GM12878 (cell line): ENCODE results near the gene SOST. TPM values are rescaled to one million over a fixed set of nuclear protein-coding genes. Genes with fewer than 3 reads are reported as not detected.

ENCODE experiments used
- ATAC-seq: fragments of 200-7000 bp; cut with Tn5 transposase; 3 replicates; pipeline ENCODE4 v1.9.1; 2020; ENCODE audit warnings: mild to moderate bottlenecking, moderate library complexity
- BruUV-seq: library from RNA; stranded (reverse); fragments of 400-500 nt; replicated peaks from 2 replicates; lab custom pipeline; 2021; lab: Mats Ljungman, UMichigan
- CTCF ChIA-PET: fragments of 300-600 bp; sonication (Branson Sonifier 250); formaldehyde crosslinking; extraction: SDS; loops from one replicate; lab custom pipeline; 2021; ENCODE audit warnings: inconsistent platforms; lab: Yijun Ruan, JAX
- POLR2A ChIA-PET: fragments of 350-600 bp; formaldehyde crosslinking; extraction: SDS; loops from one replicate; lab custom pipeline; 2021; ENCODE audit warnings: inconsistent platforms; lab: Charles Lee
- RAD21 ChIA-PET: fragments of 300-600 bp; sonication (Branson Sonifier 250); formaldehyde crosslinking; loops from one replicate; lab custom pipeline; 2023; ENCODE audit warnings: antibody characterized with exemption; ENCODE audit not compliant: unreplicated experiment; lab: Charles Lee
- SMC1A ChIA-PET: fragments of 300-600 bp; sonication (Branson Sonifier 250); formaldehyde crosslinking; loops from one replicate; lab custom pipeline; 2023; ENCODE audit not compliant: unreplicated experiment, uncharacterized antibody; lab: Charles Lee
- DNase-seq: peaks from one replicate; pipeline ENCODE4 v3.0.0-alpha.2; 2011; ENCODE audit warnings: low read depth, low spot score
- FAIRE-seq: peaks from 3 replicates; lab custom pipeline; 2011; peaks lifted over from hg19 to GRCh38; lab: Jason Lieb, UNC
- H2AFZ ChIP-seq: 2 replicates; pipeline ENCODE4 v1.6.0; 2011; ENCODE audit warnings: low read depth, low read length, control low read depth; ENCODE audit not compliant: control insufficient read depth
- H3K27ac ChIP-seq: 2 replicates; pipeline ENCODE4 v1.5.1; 2011; ENCODE audit warnings: control low read depth; ENCODE audit not compliant: control insufficient read depth, insufficient read depth
- H3K27me3 ChIP-seq, 2 experiments: replicated peaks in 1 of 2; 2 replicates each; pipeline versions ENCODE4 v1.6.0 to v1.6.1; 2011; ENCODE audit warnings: low read length in 1 of 2; ENCODE audit not compliant: control insufficient read depth in 2 of 2, insufficient read depth in 2 of 2
- H3K36me3 ChIP-seq, 2 experiments: 2 replicates each; pipeline ENCODE4 v1.5.1; 2011; ENCODE audit warnings: low read length in 1 of 2; ENCODE audit not compliant: control insufficient read depth in 2 of 2, insufficient read depth in 2 of 2
- H3K4me1 ChIP-seq: 2 replicates; pipeline ENCODE4 v1.6.1; 2011; ENCODE audit warnings: mild to moderate bottlenecking, low read length, moderate library complexity, mixed read lengths; ENCODE audit not compliant: control insufficient read depth, insufficient read depth
- H3K4me2 ChIP-seq: 2 replicates; pipeline ENCODE4 v1.6.0; 2011; ENCODE audit warnings: control low read depth; ENCODE audit not compliant: control insufficient read depth, insufficient read depth
- H3K4me3 ChIP-seq: fragments of 200-600 bp; sonication (generic); 2 replicates; pipeline ENCODE4 v1.5.1; 2016
- H3K79me2 ChIP-seq: 2 replicates; pipeline ENCODE4 v1.6.0; 2011; ENCODE audit warnings: low read length; ENCODE audit not compliant: control insufficient read depth, insufficient read depth
- H3K9ac ChIP-seq: 2 replicates; pipeline ENCODE4 v1.8.0; 2011; ENCODE audit warnings: low read length, control low read depth, mixed read lengths; ENCODE audit not compliant: control insufficient read depth, insufficient read depth
- H3K9me3 ChIP-seq: replicated peaks from 3 replicates; pipeline ENCODE4 v1.5.1; 2011; ENCODE audit warnings: mild to moderate bottlenecking, low read length; ENCODE audit not compliant: control insufficient read depth, insufficient read depth
- H4K20me1 ChIP-seq: 2 replicates; pipeline ENCODE4 v1.6.0; 2011; ENCODE audit not compliant: control insufficient read depth, insufficient read depth
- BHLHE40 ChIP-seq, 2 experiments: fragments of 450-650 bp in 1 of 2; IDR thresholded peaks; 2 replicates each; pipeline ENCODE4 v1.6.1; 2011 to 2017; ENCODE audit warnings: low read depth in 2 of 2, borderline replicate concordance in 1 of 2, improper control_type of control experiment in 1 of 2, low read length in 1 of 2, mild to moderate bottlenecking in 1 of 2
- CHD1 ChIP-seq: IDR thresholded peaks from 2 replicates; pipeline ENCODE4 v1.6.1; 2012; ENCODE audit warnings: low read depth, low read length, improper control_type of control experiment
- EED ChIP-seq: sonication (generic); IDR thresholded peaks from 2 replicates; pipeline ENCODE4 v1.6.1; 2016; ENCODE audit warnings: antibody characterized with exemption, low read depth
- ESRRA ChIP-seq: IDR thresholded peaks from 2 replicates; pipeline ENCODE4 v1.6.1; 2012; ENCODE audit warnings: mild to moderate bottlenecking, low read length, improper control_type of control experiment
- KLF5 ChIP-seq: fragments of 450-650 bp; IDR thresholded peaks from 2 replicates; pipeline ENCODE4 v1.6.1; 2014; ENCODE audit warnings: mild to moderate bottlenecking; ENCODE audit not compliant: partially characterized antibody
- SPI1 ChIP-seq: IDR thresholded peaks from 2 replicates; pipeline ENCODE4 v1.6.1; 2011; ENCODE audit warnings: low read depth, mild to moderate bottlenecking, low read length, moderate library complexity, borderline replicate concordance; ENCODE audit not compliant: insufficient read depth
- SRF ChIP-seq, 2 experiments: IDR thresholded peaks; 2 replicates each; pipeline ENCODE4 v1.6.1; 2011; ENCODE audit warnings: low read depth in 2 of 2, low read length in 2 of 2, mild to moderate bottlenecking in 1 of 2, moderate library complexity in 1 of 2
- TBL1XR1 ChIP-seq: IDR thresholded peaks from 2 replicates; pipeline ENCODE4 v1.6.1; 2012; ENCODE audit warnings: low read depth, low read length, improper control_type of control experiment
- ZNF207 ChIP-seq: fragments of 450-650 bp; IDR thresholded peaks from 2 replicates; pipeline ENCODE4 v1.6.1; 2014; ENCODE audit warnings: antibody characterized with exemption, mild to moderate bottlenecking, borderline replicate concordance
- WGBS: methylation state at CpG from one replicate; pipeline ENCODE4 v1.1.6; 2016; ENCODE audit warnings: low lambda C conversion rate; ENCODE audit not compliant: insufficient replicate concordance, insufficient coverage; ENCODE audit errors: missing lambda C conversion rate; 5-methylcytosine and 5-hydroxymethylcytosine counted together
- in situ Hi-C: fragments of 300-500 bp; cut with MboI; formaldehyde crosslinking; loops from 9 replicates; pipeline ENCODE4 v1.14.3; 2018; ENCODE audit warnings: mixed read lengths
- intact Hi-C: fragments of 100-400 bp; cut with micrococcal nuclease; formaldehyde crosslinking; loops from one replicate; pipeline ENCODE4 v1.14.2; 2022; ENCODE audit not compliant: unreplicated experiment
- polyA plus RNA-seq, 11 experiments: library from polyadenylated mRNA; depleted of rRNA in 4 of 11; unstranded in 6 of 11; stranded (reverse) in 5 of 11; fragments of >200 nt; fragmentation: Nextera tagmentation in 4 of 11; fragmentation: Illumina TruSeq in 1 of 11; extraction: Ambion mirVana in 4 of 11; extraction: Trizol in 1 of 11; gene quantifications; 1 replicate in 1 of 11; 2 replicates in 10 of 11; pipeline versions ENCODE4 v1.2.1 to v1.2.3, GENCODE V29; 2011 to 2016; ENCODE audit warnings: inconsistent platforms in 2 of 11, missing spikeins in 2 of 11, low read depth in 1 of 11
- total RNA-seq, 4 experiments: library from RNA; depleted of rRNA in 3 of 4; stranded (reverse); fragments of >200 nt in 3 of 4; fragmentation: Illumina TruSeq in 1 of 4; extraction: Trizol in 1 of 4; gene quantifications; 2 replicates each; pipeline versions ENCODE4 v1.2.1 to v1.2.3, GENCODE V29; 2013 to 2021
- TF ChIP-seq, protein P1 (sequence below): fragments of 450-650 bp; formaldehyde crosslinking; IDR thresholded peaks from 2 replicates; pipeline ENCODE4 v1.4.0; 2020; ENCODE audit warnings: mild to moderate bottlenecking, moderate library complexity
- TF ChIP-seq, protein P2 (sequence below): fragments of 150-350 bp; IDR thresholded peaks from 2 replicates; pipeline ENCODE4 v1.6.1; 2014; ENCODE audit warnings: mild to moderate bottlenecking, low read depth, low read length
- TF ChIP-seq, protein P3 (sequence below): IDR thresholded peaks from 2 replicates; pipeline ENCODE4 v1.6.1; 2012; ENCODE audit warnings: mild to moderate bottlenecking, low read depth, low read length

The SOST gene
- total and polyA plus RNA-seq, 10 of the 15 experiments (the other 5 are each of a cell fraction or from before 2014, with no cell fraction given), result not detected

DNA sequence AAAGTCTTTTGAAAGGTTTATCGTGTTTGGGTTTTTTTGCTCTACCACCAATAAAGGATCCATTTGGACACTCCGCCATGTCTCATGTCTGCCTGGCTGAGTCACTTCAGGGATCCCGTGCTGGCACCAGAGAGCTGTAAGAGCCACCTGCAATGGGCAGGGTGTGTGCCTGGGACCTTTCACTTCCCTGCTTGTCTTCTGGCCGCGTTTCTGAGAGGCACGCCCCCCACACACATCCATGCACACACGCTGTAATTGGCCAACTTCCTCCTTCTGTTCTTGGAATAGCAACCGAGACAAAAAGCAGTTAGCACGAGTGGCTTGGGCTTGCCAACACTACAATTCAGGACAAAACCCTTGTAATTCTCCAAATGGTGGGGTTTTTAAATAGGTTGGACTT is 9.8 kb upstream of the SOST start:
- no TSS peak for BruUV-seq

More for the DNA sequence above, 9.8 kb upstream of the SOST start:
- FAIRE-seq (no peak), ATAC-seq (peak; percentile 73), DNase-seq (no peak)
- POLR2A ChIA-PET, result no interaction called here
- Histone ChIP-seq H2AFZ (0 out of 2 replicates have a peak overlapping the region, but pooled peaks have one; percentile 8), H4K20me1 (no peaks in the 10 kb centered on the region), H3K36me3 (no peaks in the 10 kb centered on the region; a peak in 1 of 4 replicates), H3K4me2 (peak overlapping the region; percentile 54; the same call in 1 of the 2 replicates), H3K9ac (no peak overlapping the region), H3K79me2 (no peaks in the 10 kb centered on the region), H3K4me1 (peaks cover 7% of the 10 kb centered on the region), H3K9me3 (no peaks in the 10 kb centered on the region), H3K27ac (no peak overlapping the region)
- in situ Hi-C loops (no loop called here), intact Hi-C loops (no loop called here)
- SMC1A ChIA-PET, result interaction anchor here (3.9 kb wide), 1 partner anchor 74 kb away, joined by 40 read pairs; no protein-coding TSS in a partner anchor
- CTCF ChIA-PET, result interaction anchor here (1.5 to 14.6 kb wide), 4 partner anchors 12 to 222 kb away, joined by 3 to 515 read pairs (median 4); partner anchors contain the start of genes CFAP97D1 and ETV4
- RAD21 ChIA-PET, result interaction anchor here (3.8 kb wide), 1 partner anchor 74 kb away, joined by 14 read pairs; no protein-coding TSS in a partner anchor
- TF ChIP-seq ESRRA (no peak), SPI1 (peak; percentile 52), TBL1XR1 (no peak), CHD1 (no peak), ZNF207 (no peak), SRF (IDR thresholded peaks at IDR 0.05; ENCODE audit: low read depth in 2 of 2, low read length in 2 of 2) (peak in 1 of 2 experiments; percentile 45; a peak in 1 of 4 replicates), BHLHE40 (IDR thresholded peaks at IDR 0.05; ENCODE audit: borderline replicate concordance in 1 of 2, low read depth in 2 of 2, low read length in 1 of 2) (peak; percentile 22 to 59; a peak in 1 of 4 replicates), KLF5 (no peak), EED (0 out of 2 replicates have a peak, but pooled peaks have one; percentile 17)
- TF ChIP-seq, protein P1, sequence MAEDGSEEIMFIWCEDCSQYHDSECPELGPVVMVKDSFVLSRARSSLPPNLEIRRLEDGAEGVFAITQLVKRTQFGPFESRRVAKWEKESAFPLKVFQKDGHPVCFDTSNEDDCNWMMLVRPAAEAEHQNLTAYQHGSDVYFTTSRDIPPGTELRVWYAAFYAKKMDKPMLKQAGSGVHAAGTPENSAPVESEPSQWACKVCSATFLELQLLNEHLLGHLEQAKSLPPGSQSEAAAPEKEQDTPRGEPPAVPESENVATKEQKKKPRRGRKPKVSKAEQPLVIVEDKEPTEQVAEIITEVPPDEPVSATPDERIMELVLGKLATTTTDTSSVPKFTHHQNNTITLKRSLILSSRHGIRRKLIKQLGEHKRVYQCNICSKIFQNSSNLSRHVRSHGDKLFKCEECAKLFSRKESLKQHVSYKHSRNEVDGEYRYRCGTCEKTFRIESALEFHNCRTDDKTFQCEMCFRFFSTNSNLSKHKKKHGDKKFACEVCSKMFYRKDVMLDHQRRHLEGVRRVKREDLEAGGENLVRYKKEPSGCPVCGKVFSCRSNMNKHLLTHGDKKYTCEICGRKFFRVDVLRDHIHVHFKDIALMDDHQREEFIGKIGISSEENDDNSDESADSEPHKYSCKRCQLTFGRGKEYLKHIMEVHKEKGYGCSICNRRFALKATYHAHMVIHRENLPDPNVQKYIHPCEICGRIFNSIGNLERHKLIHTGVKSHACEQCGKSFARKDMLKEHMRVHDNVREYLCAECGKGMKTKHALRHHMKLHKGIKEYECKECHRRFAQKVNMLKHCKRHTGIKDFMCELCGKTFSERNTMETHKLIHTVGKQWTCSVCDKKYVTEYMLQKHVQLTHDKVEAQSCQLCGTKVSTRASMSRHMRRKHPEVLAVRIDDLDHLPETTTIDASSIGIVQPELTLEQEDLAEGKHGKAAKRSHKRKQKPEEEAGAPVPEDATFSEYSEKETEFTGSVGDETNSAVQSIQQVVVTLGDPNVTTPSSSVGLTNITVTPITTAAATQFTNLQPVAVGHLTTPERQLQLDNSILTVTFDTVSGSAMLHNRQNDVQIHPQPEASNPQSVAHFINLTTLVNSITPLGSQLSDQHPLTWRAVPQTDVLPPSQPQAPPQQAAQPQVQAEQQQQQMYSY (CRISPR knock-in tag), result no peak
- TF ChIP-seq, protein P2, sequence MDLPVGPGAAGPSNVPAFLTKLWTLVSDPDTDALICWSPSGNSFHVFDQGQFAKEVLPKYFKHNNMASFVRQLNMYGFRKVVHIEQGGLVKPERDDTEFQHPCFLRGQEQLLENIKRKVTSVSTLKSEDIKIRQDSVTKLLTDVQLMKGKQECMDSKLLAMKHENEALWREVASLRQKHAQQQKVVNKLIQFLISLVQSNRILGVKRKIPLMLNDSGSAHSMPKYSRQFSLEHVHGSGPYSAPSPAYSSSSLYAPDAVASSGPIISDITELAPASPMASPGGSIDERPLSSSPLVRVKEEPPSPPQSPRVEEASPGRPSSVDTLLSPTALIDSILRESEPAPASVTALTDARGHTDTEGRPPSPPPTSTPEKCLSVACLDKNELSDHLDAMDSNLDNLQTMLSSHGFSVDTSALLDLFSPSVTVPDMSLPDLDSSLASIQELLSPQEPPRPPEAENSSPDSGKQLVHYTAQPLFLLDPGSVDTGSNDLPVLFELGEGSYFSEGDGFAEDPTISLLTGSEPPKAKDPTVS, result no peak
- TF ChIP-seq, protein P3, sequence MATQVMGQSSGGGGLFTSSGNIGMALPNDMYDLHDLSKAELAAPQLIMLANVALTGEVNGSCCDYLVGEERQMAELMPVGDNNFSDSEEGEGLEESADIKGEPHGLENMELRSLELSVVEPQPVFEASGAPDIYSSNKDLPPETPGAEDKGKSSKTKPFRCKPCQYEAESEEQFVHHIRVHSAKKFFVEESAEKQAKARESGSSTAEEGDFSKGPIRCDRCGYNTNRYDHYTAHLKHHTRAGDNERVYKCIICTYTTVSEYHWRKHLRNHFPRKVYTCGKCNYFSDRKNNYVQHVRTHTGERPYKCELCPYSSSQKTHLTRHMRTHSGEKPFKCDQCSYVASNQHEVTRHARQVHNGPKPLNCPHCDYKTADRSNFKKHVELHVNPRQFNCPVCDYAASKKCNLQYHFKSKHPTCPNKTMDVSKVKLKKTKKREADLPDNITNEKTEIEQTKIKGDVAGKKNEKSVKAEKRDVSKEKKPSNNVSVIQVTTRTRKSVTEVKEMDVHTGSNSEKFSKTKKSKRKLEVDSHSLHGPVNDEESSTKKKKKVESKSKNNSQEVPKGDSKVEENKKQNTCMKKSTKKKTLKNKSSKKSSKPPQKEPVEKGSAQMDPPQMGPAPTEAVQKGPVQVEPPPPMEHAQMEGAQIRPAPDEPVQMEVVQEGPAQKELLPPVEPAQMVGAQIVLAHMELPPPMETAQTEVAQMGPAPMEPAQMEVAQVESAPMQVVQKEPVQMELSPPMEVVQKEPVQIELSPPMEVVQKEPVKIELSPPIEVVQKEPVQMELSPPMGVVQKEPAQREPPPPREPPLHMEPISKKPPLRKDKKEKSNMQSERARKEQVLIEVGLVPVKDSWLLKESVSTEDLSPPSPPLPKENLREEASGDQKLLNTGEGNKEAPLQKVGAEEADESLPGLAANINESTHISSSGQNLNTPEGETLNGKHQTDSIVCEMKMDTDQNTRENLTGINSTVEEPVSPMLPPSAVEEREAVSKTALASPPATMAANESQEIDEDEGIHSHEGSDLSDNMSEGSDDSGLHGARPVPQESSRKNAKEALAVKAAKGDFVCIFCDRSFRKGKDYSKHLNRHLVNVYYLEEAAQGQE, result no peak
- TF ChIP-seq, all 136 proteins: peak for 4
- 18% methylated on average over 9 of the region's 9 CpGs for WGBS
- Histone ChIP-seq H3K27me3 (no peaks in the 10 kb centered on the region; a peak in 1 of 4 replicates), H3K4me3 (no peak overlapping the region)
